Measurements from ENCODE around the gene SMARCA4.

DNA sequence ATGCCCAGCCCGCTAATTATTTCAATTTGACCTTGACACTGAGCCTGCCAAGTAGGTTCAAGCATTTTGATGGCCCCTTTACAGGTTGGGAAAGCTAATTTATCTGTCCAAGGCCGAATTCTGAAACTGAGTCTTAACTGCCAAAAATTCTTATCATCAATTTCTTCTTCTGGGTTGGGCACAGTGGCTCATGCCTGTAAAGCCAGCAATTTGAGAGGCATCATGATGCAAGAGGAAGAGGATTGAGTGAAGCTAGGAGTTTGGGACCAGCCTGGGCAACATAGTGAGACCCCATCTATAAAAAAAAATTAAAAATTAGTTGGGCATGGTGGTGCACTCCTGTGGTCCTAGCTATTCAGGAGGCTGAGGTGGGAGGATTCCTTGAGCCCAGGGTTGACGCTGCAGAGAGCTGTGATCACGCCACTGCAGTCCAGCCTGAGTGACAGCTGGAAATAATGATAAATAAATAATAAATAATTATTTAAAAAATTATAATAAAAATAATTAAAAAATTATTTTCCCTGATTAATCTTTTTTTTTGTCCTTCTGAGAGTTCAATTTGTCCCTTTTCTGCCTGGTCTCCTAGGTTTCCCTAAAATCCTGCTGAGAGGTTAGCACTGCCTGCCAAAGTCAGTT lies 127.2 kb downstream of the SMARCA4 start:
- no peak for TF ChIP-seq CTCF (conservative IDR thresholded peaks at IDR 0.05; ENCODE audit: low read length)
- no peak for TF ChIP-seq EZH2phosphoT487 (IDR thresholded peaks at IDR 0.05; ENCODE audit: borderline replicate concordance, low read depth, low read length)
